Measurements from ENCODE around the gene EIF4E3.

EIF4E3 gene

GRCh38 chr3:71684046-71684756 lies 41.0 kb downstream of the EIF4E3 start:
- DNase-seq (ENCODE audit: insufficient read length, low spot score) (no peak), FAIRE-seq (no peak)
- TF ChIP-seq POLR2AphosphoS5 (IDR thresholded peaks at IDR 0.05; ENCODE audit: low read depth, low read length) = no peak
- no peak for TF ChIP-seq POLR2A (IDR thresholded peaks at IDR 0.05; ENCODE audit: low read depth, low read length)
- no peak for TF ChIP-seq TAF1 (IDR thresholded peaks at IDR 0.05; ENCODE audit: low read depth, low read length)
- TF ChIP-seq PAX5 (IDR thresholded peaks at IDR 0.05; ENCODE audit: insufficient read depth, low read length, severe bottlenecking) = no peak
- no peak for TF ChIP-seq POU2F2 (IDR thresholded peaks at IDR 0.05; ENCODE audit: low read depth, low read length)
- TF ChIP-seq SPI1 (IDR thresholded peaks at IDR 0.05; ENCODE audit: low read depth, low read length) = no peak

- FAIRE-seq = peak; percentile 54
- no peak for DNase-seq (ENCODE audit: insufficient read length, low spot score)
- TF ChIP-seq POU2F2 (IDR thresholded peaks at IDR 0.05; ENCODE audit: low read depth, low read length) (no peak), POLR2AphosphoS5 (IDR thresholded peaks at IDR 0.05; ENCODE audit: low read depth, low read length) (no peak), SPI1 (IDR thresholded peaks at IDR 0.05; ENCODE audit: low read depth, low read length) (no peak), PAX5 (IDR thresholded peaks at IDR 0.05; ENCODE audit: insufficient read depth, low read length, severe bottlenecking) (no peak), TAF1 (IDR thresholded peaks at IDR 0.05; ENCODE audit: low read depth, low read length) (no peak), POLR2A (IDR thresholded peaks at IDR 0.05; ENCODE audit: low read depth, low read length) (no peak)
Measured at GRCh38 chr3:71681224-71681668, 44.0 kb downstream of the EIF4E3 start.

- DNase-seq (ENCODE audit: insufficient read length, low spot score) = no peak
- FAIRE-seq = no peak
- TF ChIP-seq POU2F2 (IDR thresholded peaks at IDR 0.05; ENCODE audit: low read depth, low read length) (no peak), POLR2AphosphoS5 (IDR thresholded peaks at IDR 0.05; ENCODE audit: low read depth, low read length) (no peak), SPI1 (IDR thresholded peaks at IDR 0.05; ENCODE audit: low read depth, low read length) (no peak), POLR2A (IDR thresholded peaks at IDR 0.05; ENCODE audit: low read depth, low read length) (no peak), TAF1 (IDR thresholded peaks at IDR 0.05; ENCODE audit: low read depth, low read length) (no peak), PAX5 (IDR thresholded peaks at IDR 0.05; ENCODE audit: insufficient read depth, low read length, severe bottlenecking) (no peak)
Measured at GRCh38 chr3:71680603-71681002, 44.6 kb downstream of the EIF4E3 start.

GRCh38 chr3:71676931-71677330 lies 48.3 kb downstream of the EIF4E3 start:
- TF ChIP-seq POLR2A (IDR thresholded peaks at IDR 0.05; ENCODE audit: low read depth, low read length) (no peak), SPI1 (IDR thresholded peaks at IDR 0.05; ENCODE audit: low read depth, low read length) (no peak), TAF1 (IDR thresholded peaks at IDR 0.05; ENCODE audit: low read depth, low read length) (no peak)
- DNase-seq (ENCODE audit: insufficient read length, low spot score) = no peak
- no peak for FAIRE-seq

GRCh38 chr3:71673486-71673885 lies 51.7 kb downstream of the EIF4E3 start:
- DNase-seq (ENCODE audit: insufficient read length, low spot score) = no peak
- TF ChIP-seq PAX5 (IDR thresholded peaks at IDR 0.05; ENCODE audit: insufficient read depth, low read length, severe bottlenecking) = no peak
- no peak for TF ChIP-seq SPI1 (IDR thresholded peaks at IDR 0.05; ENCODE audit: low read depth, low read length)
- no peak for TF ChIP-seq POLR2AphosphoS5 (IDR thresholded peaks at IDR 0.05; ENCODE audit: low read depth, low read length)
- no peak for TF ChIP-seq POU2F2 (IDR thresholded peaks at IDR 0.05; ENCODE audit: low read depth, low read length)
- TF ChIP-seq TAF1 (IDR thresholded peaks at IDR 0.05; ENCODE audit: low read depth, low read length) = no peak
- no peak for FAIRE-seq

GRCh38 chr3:71672807-71673206 lies 52.4 kb downstream of the EIF4E3 start:
- DNase-seq (ENCODE audit: insufficient read length, low spot score) (no peak), FAIRE-seq (no peak)
- TF ChIP-seq PAX5 (IDR thresholded peaks at IDR 0.05; ENCODE audit: insufficient read depth, low read length, severe bottlenecking) (no peak), POLR2AphosphoS5 (IDR thresholded peaks at IDR 0.05; ENCODE audit: low read depth, low read length) (no peak), POU2F2 (IDR thresholded peaks at IDR 0.05; ENCODE audit: low read depth, low read length) (no peak), POLR2A (IDR thresholded peaks at IDR 0.05; ENCODE audit: low read depth, low read length) (no peak), SPI1 (IDR thresholded peaks at IDR 0.05; ENCODE audit: low read depth, low read length) (no peak), TAF1 (IDR thresholded peaks at IDR 0.05; ENCODE audit: low read depth, low read length) (no peak)

GRCh38 chr3:71672340-71672739 lies 52.9 kb downstream of the EIF4E3 start:
- no peak for FAIRE-seq
- TF ChIP-seq POU2F2 (IDR thresholded peaks at IDR 0.05; ENCODE audit: low read depth, low read length) (no peak), TAF1 (IDR thresholded peaks at IDR 0.05; ENCODE audit: low read depth, low read length) (no peak), SPI1 (IDR thresholded peaks at IDR 0.05; ENCODE audit: low read depth, low read length) (no peak), POLR2A (IDR thresholded peaks at IDR 0.05; ENCODE audit: low read depth, low read length) (no peak), POLR2AphosphoS5 (IDR thresholded peaks at IDR 0.05; ENCODE audit: low read depth, low read length) (no peak), PAX5 (IDR thresholded peaks at IDR 0.05; ENCODE audit: insufficient read depth, low read length, severe bottlenecking) (no peak)
- no peak for DNase-seq (ENCODE audit: insufficient read length, low spot score)

- FAIRE-seq (no peak), DNase-seq (ENCODE audit: insufficient read length, low spot score) (no peak)
- TF ChIP-seq POU2F2 (IDR thresholded peaks at IDR 0.05; ENCODE audit: low read depth, low read length) = no peak
- no peak for TF ChIP-seq TAF1 (IDR thresholded peaks at IDR 0.05; ENCODE audit: low read depth, low read length)
- no peak for TF ChIP-seq POLR2A (IDR thresholded peaks at IDR 0.05; ENCODE audit: low read depth, low read length)
- no peak for TF ChIP-seq PAX5 (IDR thresholded peaks at IDR 0.05; ENCODE audit: insufficient read depth, low read length, severe bottlenecking)
- no peak for TF ChIP-seq POLR2AphosphoS5 (IDR thresholded peaks at IDR 0.05; ENCODE audit: low read depth, low read length)
- TF ChIP-seq SPI1 (IDR thresholded peaks at IDR 0.05; ENCODE audit: low read depth, low read length) = no peak
Measured at GRCh38 chr3:71671216-71671845, 53.9 kb downstream of the EIF4E3 start.

GRCh38 chr3:71662568-71662967 lies 62.6 kb downstream of the EIF4E3 start:
- FAIRE-seq (no peak), DNase-seq (ENCODE audit: insufficient read length, low spot score) (no peak)
- TF ChIP-seq POU2F2 (IDR thresholded peaks at IDR 0.05; ENCODE audit: low read depth, low read length) (no peak), POLR2AphosphoS5 (IDR thresholded peaks at IDR 0.05; ENCODE audit: low read depth, low read length) (no peak), TAF1 (IDR thresholded peaks at IDR 0.05; ENCODE audit: low read depth, low read length) (no peak), PAX5 (IDR thresholded peaks at IDR 0.05; ENCODE audit: insufficient read depth, low read length, severe bottlenecking) (no peak), SPI1 (IDR thresholded peaks at IDR 0.05; ENCODE audit: low read depth, low read length) (no peak), POLR2A (IDR thresholded peaks at IDR 0.05; ENCODE audit: low read depth, low read length) (no peak)

Data from GM12891 (cell line).